ENCODE measurements around the gene LDB1. TPM values are rescaled to one million over a fixed set of nuclear protein-coding genes. Genes with fewer than 3 reads are reported as not detected.

Gene LDB1
- total RNA-seq, 1 donor from 2014 or later = 29.2 TPM

DNA sequence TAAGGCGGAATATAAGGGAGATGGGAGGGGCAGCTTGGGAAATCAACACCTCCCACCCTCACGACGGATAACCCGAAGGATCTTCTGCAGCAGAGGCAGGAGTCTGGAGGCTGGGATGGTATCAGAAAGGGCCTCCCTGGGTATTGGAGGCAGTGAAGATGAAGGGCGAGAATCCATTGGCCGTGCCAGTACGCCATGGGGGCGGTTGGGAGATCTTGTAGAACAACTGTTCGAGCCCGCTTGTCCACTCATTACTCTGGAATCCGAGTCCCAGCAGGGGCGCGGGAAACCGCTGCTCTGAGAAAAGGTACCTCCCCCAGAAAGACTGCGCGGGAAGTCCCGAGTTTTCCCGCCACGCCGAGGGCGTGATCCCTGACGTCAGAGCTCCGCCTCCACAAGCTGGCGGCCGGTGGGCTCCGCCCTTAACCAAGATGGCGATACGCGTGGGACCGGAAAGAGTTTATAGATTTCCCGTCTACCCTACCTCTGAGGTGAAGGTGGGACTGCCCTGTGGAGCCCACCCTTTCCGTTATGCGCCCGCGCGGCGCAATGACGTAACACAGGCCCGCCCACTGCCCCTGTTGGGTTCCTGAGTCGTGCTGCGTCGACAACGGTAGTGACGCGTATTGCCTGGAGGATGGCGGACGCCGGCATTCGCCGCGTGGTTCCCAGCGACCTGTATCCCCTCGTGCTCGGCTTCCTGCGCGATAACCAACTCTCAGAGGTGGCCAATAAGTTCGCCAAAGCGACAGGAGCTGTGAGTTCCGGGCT lies 31.8 kb upstream of the LDB1 start, which contains the start of gene NOLC1:
Gene NOLC1, plus strand, starts transcription at position 616 of the 771 bp plus-strand sequence. Its CDS starts 22 bp downstream, at position 638.
- Histone ChIP-seq H3K4me3 (ENCODE audit: low read length in 3 of 3) (peak within 1 kb of the TSS; percentile 95 to 98 (median 95)), H3K36me3 (ENCODE audit: control insufficient read depth in 3 of 3, insufficient read depth in 3 of 3, low read length in 3 of 3) (peaks cover 22 to 33% (median 32%) of the 10 kb centered on the region in 3 donors), H3K4me1 (ENCODE audit: control insufficient read depth in 3 of 3, insufficient read depth in 3 of 3, low read length in 3 of 3) (peaks cover 12 to 24% (median 13%) of the 10 kb centered on the region in 3 donors), H3K27me3 (ENCODE audit: control insufficient read depth in 3 of 3, insufficient read depth in 3 of 3, low read length in 3 of 3) (no peaks in the 10 kb centered on the region), H3K27ac (ENCODE audit: low read depth, low read length) (peak within 1 kb of the TSS; percentile 95), H3K9me3 (ENCODE audit: control insufficient read depth in 3 of 3, low read length in 3 of 3) (no peaks in the 10 kb centered on the region), H3K9ac (ENCODE audit: low read depth in 1 of 3, low read length in 3 of 3) (peak within 1 kb of the TSS; percentile 95 to 97 (median 95))

DNA sequence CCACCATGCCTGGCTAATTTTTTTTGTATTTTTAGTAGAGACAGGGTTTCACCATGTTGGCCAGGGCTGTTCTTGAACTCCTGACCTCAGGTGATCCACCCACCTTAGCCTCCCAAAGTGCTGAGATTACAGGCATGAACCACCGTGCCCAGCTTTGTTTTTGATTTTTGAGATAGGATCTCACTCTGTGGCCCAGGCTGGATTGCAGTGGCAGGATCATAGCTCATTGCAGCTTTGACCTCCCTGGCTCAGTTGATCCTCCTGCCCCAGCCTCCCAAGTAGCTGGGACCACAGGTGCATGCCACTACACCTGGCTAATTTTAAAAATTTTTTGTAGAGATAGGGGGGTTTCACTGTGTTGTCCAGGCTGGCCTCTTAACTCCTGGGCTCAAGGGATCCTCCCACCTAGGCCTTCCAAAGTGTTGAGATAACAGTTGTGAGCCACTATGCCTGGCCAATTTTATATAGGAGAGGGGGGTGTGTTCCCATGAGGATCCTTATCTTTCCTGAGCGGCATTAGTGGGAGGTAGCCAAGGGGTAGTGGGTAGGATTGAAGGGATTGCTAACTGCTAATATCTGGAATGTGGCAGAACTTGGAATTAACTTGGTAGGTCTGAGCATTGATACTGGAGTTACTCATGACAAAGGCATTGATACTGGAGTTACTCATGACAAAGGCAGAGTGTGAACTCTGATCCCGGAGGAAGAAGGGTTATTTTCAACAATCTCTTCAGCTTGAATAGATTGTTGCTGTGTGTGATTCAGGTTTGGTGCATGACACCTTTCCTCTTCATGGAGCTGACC lies 31.0 kb upstream of the LDB1 start:
- Histone ChIP-seq H3K4me1 (ENCODE audit: control insufficient read depth in 3 of 3, insufficient read depth in 3 of 3, low read length in 3 of 3) (peaks cover 12 to 24% (median 13%) of the 10 kb centered on the region in 3 donors), H3K9me3 (ENCODE audit: control insufficient read depth in 3 of 3, low read length in 3 of 3) (no peaks in the 10 kb centered on the region), H3K4me3 (ENCODE audit: low read length in 3 of 3) (peak overlapping the region; percentile 95 to 98 (median 95)), H3K27ac (ENCODE audit: low read depth, low read length) (peak overlapping the region; percentile 95), H3K36me3 (ENCODE audit: control insufficient read depth in 3 of 3, insufficient read depth in 3 of 3, low read length in 3 of 3) (peaks cover 23 to 39% (median 37%) of the 10 kb centered on the region in 3 donors), H3K9ac (ENCODE audit: low read depth in 1 of 3, low read length in 3 of 3) (peak overlapping the region; percentile 63 to 95 (median 77)), H3K27me3 (ENCODE audit: control insufficient read depth in 3 of 3, insufficient read depth in 3 of 3, low read length in 3 of 3) (no peaks in the 10 kb centered on the region)

DNA sequence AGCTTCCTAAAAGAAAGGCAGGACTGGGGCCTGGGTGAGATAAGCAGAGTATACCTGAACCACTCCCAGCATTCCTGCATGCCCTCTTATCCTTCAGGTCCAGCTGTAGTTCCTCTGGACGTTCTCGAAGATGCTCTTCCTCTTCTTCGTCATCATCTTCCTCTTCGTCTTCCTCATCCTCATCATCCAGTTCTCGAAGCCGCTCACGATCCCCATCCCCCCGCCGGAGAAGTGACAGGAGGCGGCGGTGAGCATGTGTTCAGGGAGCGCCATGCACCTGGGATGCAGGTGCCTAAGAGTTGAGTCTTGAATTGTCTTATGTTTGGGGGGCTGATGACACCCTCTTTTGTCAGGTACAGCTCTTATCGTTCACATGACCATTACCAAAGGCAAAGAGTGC lies 28.1 kb upstream of the LDB1 start:
- H3K27me3 ChIP-seq (ENCODE audit: control insufficient read depth in 3 of 3, insufficient read depth in 3 of 3, low read length in 3 of 3) = no peaks in the 10 kb centered on the region
- H3K4me1 ChIP-seq (ENCODE audit: control insufficient read depth in 3 of 3, insufficient read depth in 3 of 3, low read length in 3 of 3) = peaks cover 10 to 17% (median 11%) of the 10 kb centered on the region in 3 donors
- peaks cover 29 to 49% (median 47%) of the 10 kb centered on the region in 3 donors for H3K36me3 ChIP-seq (ENCODE audit: control insufficient read depth in 3 of 3, insufficient read depth in 3 of 3, low read length in 3 of 3)
- H3K4me3 ChIP-seq (ENCODE audit: low read length in 3 of 3) = no peak overlapping the region
- H3K9me3 ChIP-seq (ENCODE audit: control insufficient read depth in 3 of 3, low read length in 3 of 3) = no peaks in the 10 kb centered on the region
- H3K27ac ChIP-seq (ENCODE audit: low read depth, low read length) = no peak overlapping the region
- no peak overlapping the region for H3K9ac ChIP-seq (ENCODE audit: low read depth in 1 of 3, low read length in 3 of 3)

DNA sequence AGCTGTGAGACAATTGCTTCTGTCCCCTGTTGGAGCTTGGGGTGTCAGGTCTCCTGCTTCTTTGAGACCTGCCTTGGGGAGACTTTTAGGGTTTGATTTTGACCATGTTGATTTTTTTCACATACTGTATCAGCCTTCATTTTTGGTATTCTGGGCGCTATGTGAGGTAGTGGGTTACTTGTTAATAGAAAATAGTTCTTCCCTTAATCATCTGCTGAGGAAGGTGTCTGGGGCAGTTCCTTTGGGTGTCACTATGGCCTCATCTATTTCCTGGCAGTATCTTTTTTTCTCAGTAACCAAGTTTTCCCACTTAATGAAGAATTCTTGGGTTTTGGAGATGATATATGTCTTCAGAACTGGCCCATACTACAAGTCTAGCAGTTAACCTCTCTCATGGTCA lies 27.4 kb upstream of the LDB1 start:
- Histone ChIP-seq H3K27ac (ENCODE audit: low read depth, low read length) (no peak overlapping the region), H3K36me3 (ENCODE audit: control insufficient read depth in 3 of 3, insufficient read depth in 3 of 3, low read length in 3 of 3) (peaks cover 33 to 52% (median 49%) of the 10 kb centered on the region in 3 donors), H3K4me3 (ENCODE audit: low read length in 3 of 3) (no peak overlapping the region), H3K9ac (ENCODE audit: low read depth in 1 of 3, low read length in 3 of 3) (no peak overlapping the region), H3K27me3 (ENCODE audit: control insufficient read depth in 3 of 3, insufficient read depth in 3 of 3, low read length in 3 of 3) (no peaks in the 10 kb centered on the region), H3K9me3 (ENCODE audit: control insufficient read depth in 3 of 3, low read length in 3 of 3) (no peaks in the 10 kb centered on the region), H3K4me1 (ENCODE audit: control insufficient read depth in 3 of 3, insufficient read depth in 3 of 3, low read length in 3 of 3) (peaks cover 4 to 10% (median 6%) of the 10 kb centered on the region in 3 donors)

DNA sequence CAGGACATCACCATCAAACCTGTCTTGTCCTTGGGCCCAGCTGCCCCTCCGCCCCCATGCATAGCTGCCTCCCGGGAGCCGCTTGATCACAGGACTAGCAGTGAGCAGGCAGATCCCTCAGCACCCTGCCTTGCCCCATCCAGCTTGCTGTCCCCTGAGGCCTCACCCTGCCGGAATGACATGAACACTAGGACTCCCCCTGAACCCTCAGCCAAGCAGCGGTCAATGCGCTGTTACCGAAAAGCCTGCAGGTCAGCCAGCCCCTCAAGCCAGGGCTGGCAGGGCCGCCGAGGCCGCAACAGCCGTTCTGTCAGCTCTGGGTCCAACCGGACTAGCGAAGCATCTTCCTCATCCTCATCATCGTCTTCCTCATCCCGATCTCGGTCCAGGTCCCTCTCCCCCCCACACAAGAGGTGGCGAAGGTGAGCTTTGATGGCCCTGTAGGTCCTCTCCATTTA lies 26.8 kb upstream of the LDB1 start:
- no peaks in the 10 kb centered on the region for H3K27me3 ChIP-seq (ENCODE audit: control insufficient read depth in 3 of 3, insufficient read depth in 3 of 3, low read length in 3 of 3)
- no peaks in the 10 kb centered on the region for H3K9me3 ChIP-seq (ENCODE audit: control insufficient read depth in 3 of 3, low read length in 3 of 3)
- H3K27ac ChIP-seq (ENCODE audit: low read depth, low read length) = no peak overlapping the region
- peaks cover 3 to 7% (median 6%) of the 10 kb centered on the region in 3 donors for H3K4me1 ChIP-seq (ENCODE audit: control insufficient read depth in 3 of 3, insufficient read depth in 3 of 3, low read length in 3 of 3)
- peaks cover 34 to 52% (median 49%) of the 10 kb centered on the region in 3 donors for H3K36me3 ChIP-seq (ENCODE audit: control insufficient read depth in 3 of 3, insufficient read depth in 3 of 3, low read length in 3 of 3)
- H3K9ac ChIP-seq (ENCODE audit: low read depth in 1 of 3, low read length in 3 of 3) = no peak overlapping the region
- H3K4me3 ChIP-seq (ENCODE audit: low read length in 3 of 3) = no peak overlapping the region

DNA sequence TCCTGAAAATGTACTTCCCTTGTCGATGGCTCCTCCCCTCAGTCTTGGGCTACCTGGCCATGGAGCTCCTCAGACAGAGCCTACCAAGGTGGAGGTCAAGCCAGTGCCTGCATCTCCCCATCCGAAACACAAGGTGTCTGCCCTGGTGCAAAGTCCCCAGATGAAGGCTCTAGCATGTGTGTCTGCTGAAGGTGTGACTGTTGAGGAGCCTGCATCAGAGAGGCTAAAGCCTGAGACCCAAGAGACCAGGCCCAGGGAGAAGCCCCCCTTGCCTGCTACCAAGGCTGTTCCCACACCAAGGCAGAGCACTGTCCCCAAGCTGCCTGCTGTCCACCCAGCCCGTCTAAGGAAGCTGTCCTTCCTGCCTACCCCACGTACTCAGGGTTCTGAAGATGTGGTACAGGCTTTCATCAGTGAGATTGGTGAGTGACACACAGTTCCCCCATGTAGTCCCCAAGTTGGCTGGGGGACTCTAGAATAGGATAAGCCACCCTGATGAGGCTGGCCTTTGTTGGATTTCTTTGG lies 21.5 kb upstream of the LDB1 start:
- no peaks in the 10 kb centered on the region for H3K27me3 ChIP-seq (ENCODE audit: control insufficient read depth in 3 of 3, insufficient read depth in 3 of 3, low read length in 3 of 3)
- no peaks in the 10 kb centered on the region for H3K9me3 ChIP-seq (ENCODE audit: control insufficient read depth in 3 of 3, low read length in 3 of 3)
- no peak overlapping the region for H3K27ac ChIP-seq (ENCODE audit: low read depth, low read length)
- H3K4me1 ChIP-seq (ENCODE audit: control insufficient read depth in 3 of 3, insufficient read depth in 3 of 3, low read length in 3 of 3) = peaks cover 0 to 2% (median 1%) of the 10 kb centered on the region in 3 donors
- no peak overlapping the region for H3K4me3 ChIP-seq (ENCODE audit: low read length in 3 of 3)
- peaks cover 54 to 66% (median 66%) of the 10 kb centered on the region in 3 donors for H3K36me3 ChIP-seq (ENCODE audit: control insufficient read depth in 3 of 3, insufficient read depth in 3 of 3, low read length in 3 of 3)
- H3K9ac ChIP-seq (ENCODE audit: low read depth in 1 of 3, low read length in 3 of 3) = no peak overlapping the region

DNA sequence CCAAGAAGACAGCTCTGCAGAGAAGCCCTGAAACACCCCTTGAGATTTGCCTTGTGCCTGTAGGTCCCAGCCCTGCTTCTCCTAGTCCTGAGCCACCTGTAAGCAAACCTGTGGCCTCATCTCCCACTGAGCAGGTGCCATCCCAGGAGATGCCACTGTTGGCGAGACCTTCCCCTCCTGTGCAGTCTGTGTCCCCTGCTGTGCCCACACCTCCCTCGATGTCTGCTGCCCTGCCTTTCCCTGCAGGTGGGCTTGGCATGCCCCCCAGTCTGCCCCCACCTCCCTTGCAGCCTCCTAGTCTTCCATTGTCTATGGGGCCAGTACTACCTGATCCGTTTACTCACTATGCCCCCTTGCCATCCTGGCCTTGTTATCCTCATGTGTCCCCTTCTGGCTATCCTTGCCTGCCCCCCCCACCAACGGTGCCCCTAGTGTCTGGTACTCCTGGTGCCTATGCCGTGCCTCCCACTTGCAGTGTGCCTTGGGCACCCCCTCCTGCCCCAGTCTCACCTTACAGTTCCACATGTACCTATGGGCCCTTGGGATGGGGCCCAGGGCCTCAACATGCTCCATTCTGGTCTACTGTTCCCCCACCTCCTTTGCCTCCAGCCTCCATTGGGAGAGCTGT lies 20.9 kb upstream of the LDB1 start:
- peaks cover 54 to 64% (median 60%) of the 10 kb centered on the region in 3 donors for H3K36me3 ChIP-seq (ENCODE audit: control insufficient read depth in 3 of 3, insufficient read depth in 3 of 3, low read length in 3 of 3)
- H3K27ac ChIP-seq (ENCODE audit: low read depth, low read length) = no peak overlapping the region
- H3K9me3 ChIP-seq (ENCODE audit: control insufficient read depth in 3 of 3, low read length in 3 of 3) = no peaks in the 10 kb centered on the region
- H3K4me1 ChIP-seq (ENCODE audit: control insufficient read depth in 3 of 3, insufficient read depth in 3 of 3, low read length in 3 of 3) = peaks cover 1 to 8% (median 5%) of the 10 kb centered on the region in 3 donors
- no peaks in the 10 kb centered on the region for H3K27me3 ChIP-seq (ENCODE audit: control insufficient read depth in 3 of 3, insufficient read depth in 3 of 3, low read length in 3 of 3)
- H3K4me3 ChIP-seq (ENCODE audit: low read length in 3 of 3) = no peak overlapping the region
- H3K9ac ChIP-seq (ENCODE audit: low read depth in 1 of 3, low read length in 3 of 3) = no peak overlapping the region

DNA sequence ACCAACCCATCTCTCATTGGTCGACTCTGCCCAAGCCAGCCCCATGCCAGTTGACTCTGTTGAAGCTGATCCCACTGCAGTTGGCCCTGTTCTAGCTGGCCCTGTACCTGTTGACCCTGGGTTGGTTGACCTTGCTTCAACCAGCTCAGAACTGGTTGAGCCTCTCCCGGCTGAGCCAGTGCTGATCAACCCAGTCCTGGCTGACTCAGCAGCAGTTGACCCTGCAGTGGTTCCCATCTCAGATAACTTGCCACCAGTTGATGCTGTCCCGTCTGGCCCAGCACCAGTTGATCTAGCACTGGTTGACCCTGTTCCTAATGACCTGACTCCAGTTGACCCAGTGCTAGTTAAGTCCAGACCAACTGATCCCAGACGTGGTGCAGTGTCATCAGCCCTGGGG lies 20.1 kb upstream of the LDB1 start:
- Histone ChIP-seq H3K9ac (ENCODE audit: low read depth in 1 of 3, low read length in 3 of 3) (no peak overlapping the region), H3K4me3 (ENCODE audit: low read length in 3 of 3) (no peak overlapping the region), H3K36me3 (ENCODE audit: control insufficient read depth in 3 of 3, insufficient read depth in 3 of 3, low read length in 3 of 3) (peaks cover 54 to 64% (median 58%) of the 10 kb centered on the region in 3 donors), H3K27me3 (ENCODE audit: control insufficient read depth in 3 of 3, insufficient read depth in 3 of 3, low read length in 3 of 3) (no peaks in the 10 kb centered on the region), H3K27ac (ENCODE audit: low read depth, low read length) (no peak overlapping the region), H3K4me1 (ENCODE audit: control insufficient read depth in 3 of 3, insufficient read depth in 3 of 3, low read length in 3 of 3) (peaks cover 6 to 15% (median 11%) of the 10 kb centered on the region in 3 donors), H3K9me3 (ENCODE audit: control insufficient read depth in 3 of 3, low read length in 3 of 3) (no peaks in the 10 kb centered on the region)

DNA sequence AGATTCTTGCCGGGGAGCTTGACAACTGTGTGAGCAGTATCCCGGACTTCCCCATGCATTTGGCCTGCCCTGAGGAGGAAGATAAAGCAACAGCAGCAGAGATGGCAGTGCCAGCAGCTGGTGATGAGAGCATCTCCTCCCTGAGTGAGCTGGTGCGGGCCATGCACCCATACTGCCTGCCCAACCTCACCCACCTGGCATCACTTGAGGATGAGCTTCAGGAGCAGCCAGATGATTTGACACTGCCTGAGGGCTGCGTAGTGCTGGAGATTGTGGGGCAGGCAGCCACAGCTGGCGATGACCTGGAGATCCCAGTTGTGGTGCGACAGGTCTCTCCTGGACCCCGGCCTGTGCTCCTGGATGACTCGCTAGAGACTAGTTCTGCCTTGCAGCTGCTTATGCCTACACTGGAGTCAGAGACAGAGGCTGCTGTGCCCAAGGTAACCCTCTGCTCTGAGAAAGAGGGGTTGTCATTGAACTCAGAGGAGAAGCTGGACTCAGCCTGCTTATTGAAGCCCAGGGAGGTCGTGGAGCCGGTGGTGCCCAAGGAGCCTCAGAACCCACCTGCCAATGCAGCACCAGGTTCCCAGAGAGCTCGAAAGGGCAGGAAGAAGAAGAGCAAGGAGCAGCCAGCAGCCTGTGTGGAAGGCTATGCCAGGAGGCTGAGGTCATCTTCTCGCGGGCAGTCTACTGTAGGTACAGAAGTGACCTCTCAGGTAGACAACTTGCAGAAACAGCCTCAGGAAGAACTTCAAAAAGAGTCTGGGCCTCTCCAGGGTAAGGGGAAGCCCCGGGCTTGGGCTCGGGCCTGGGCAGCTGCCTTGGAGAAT lies 19.3 kb upstream of the LDB1 start:
- no peak overlapping the region for H3K27ac ChIP-seq (ENCODE audit: low read depth, low read length)
- H3K4me1 ChIP-seq (ENCODE audit: control insufficient read depth in 3 of 3, insufficient read depth in 3 of 3, low read length in 3 of 3) = peaks cover 10 to 22% (median 17%) of the 10 kb centered on the region in 3 donors
- no peaks in the 10 kb centered on the region for H3K9me3 ChIP-seq (ENCODE audit: control insufficient read depth in 3 of 3, low read length in 3 of 3)
- no peak overlapping the region for H3K4me3 ChIP-seq (ENCODE audit: low read length in 3 of 3)
- no peak overlapping the region for H3K9ac ChIP-seq (ENCODE audit: low read depth in 1 of 3, low read length in 3 of 3)
- H3K27me3 ChIP-seq (ENCODE audit: control insufficient read depth in 3 of 3, insufficient read depth in 3 of 3, low read length in 3 of 3) = no peaks in the 10 kb centered on the region
- H3K36me3 ChIP-seq (ENCODE audit: control insufficient read depth in 3 of 3, insufficient read depth in 3 of 3, low read length in 3 of 3) = peaks cover 49 to 57% (median 52%) of the 10 kb centered on the region in 3 donors
